Smooth muscle cell (in vitro differentiated cells): Measurements from ENCODE around the gene ANO10. TPM values are rescaled to one million over a fixed set of nuclear protein-coding genes. Genes with fewer than 3 reads are reported as not detected.

Source experiments
- DNase-seq: peaks from one replicate; lab custom pipeline; 2025; ENCODE audit not compliant: unreplicated experiment; lab: John Stamatoyannopoulos, UW
- H2AFZ ChIP-seq: fragments of 200-600 bp; sonication (generic); 2 replicates; pipeline ENCODE4 v1.6.0; 2016; ENCODE audit warnings: antibody characterized with exemption, low read depth, mild to moderate bottlenecking
- H3F3A ChIP-seq: fragments of 200-600 bp; sonication (generic); 2 replicates; pipeline ENCODE4 v1.6.0; 2017; ENCODE audit warnings: antibody characterized with exemption, low read depth
- H3K27ac ChIP-seq: fragments of 200-600 bp; sonication (generic); 2 replicates; pipeline ENCODE4 v1.5.1; 2016; ENCODE audit warnings: low read depth, mild to moderate bottlenecking
- H3K27me3 ChIP-seq: fragments of 200-600 bp; sonication (generic); 2 replicates; pipeline ENCODE4 v1.6.1; 2016; ENCODE audit warnings: low read depth, mild to moderate bottlenecking
- H3K36me3 ChIP-seq: fragments of 200-600 bp; sonication (generic); 2 replicates; pipeline ENCODE4 v1.5.1; 2016; ENCODE audit warnings: low read depth
- H3K4me1 ChIP-seq: fragments of 200-600 bp; sonication (generic); 2 replicates; pipeline ENCODE4 v1.5.1; 2016; ENCODE audit warnings: low read depth
- H3K4me2 ChIP-seq: fragments of 200-600 bp; sonication (generic); 2 replicates; pipeline ENCODE4 v1.6.0; 2016; ENCODE audit warnings: mild to moderate bottlenecking
- H3K4me3 ChIP-seq: fragments of 200-600 bp; sonication (generic); 2 replicates; pipeline ENCODE4 v1.5.1; 2016; ENCODE audit warnings: mild to moderate bottlenecking
- H3K79me2 ChIP-seq: fragments of 200-600 bp; sonication (generic); 2 replicates; pipeline ENCODE4 v1.6.0; 2016; ENCODE audit warnings: low read depth, mild to moderate bottlenecking
- H3K9ac ChIP-seq: fragments of 200-600 bp; sonication (generic); 2 replicates; pipeline ENCODE4 v1.6.0; 2016; ENCODE audit warnings: low read depth
- H3K9me3 ChIP-seq: fragments of 200-600 bp; sonication (generic); replicated peaks from 2 replicates; pipeline ENCODE4 v1.5.1; 2016; ENCODE audit warnings: low read depth
- H4K20me1 ChIP-seq: fragments of 200-600 bp; sonication (generic); 2 replicates; pipeline ENCODE4 v1.6.0; 2016; ENCODE audit warnings: low read depth
- CTCF ChIP-seq: fragments of 200-600 bp; sonication (generic); IDR thresholded peaks from 2 replicates; pipeline ENCODE4 v1.5.1; 2017; ENCODE audit warnings: borderline replicate concordance, mild to moderate bottlenecking, antibody characterized with exemption; ENCODE audit not compliant: insufficient read depth, poor library complexity, severe bottlenecking
- WGBS: methylation state at CpG from one replicate; pipeline ENCODE4 v1.1.7; 2016; ENCODE audit warnings: low lambda C conversion rate; 5-methylcytosine and 5-hydroxymethylcytosine counted together
- polyA plus RNA-seq: library from polyadenylated mRNA; unstranded; fragments of >200 nt; fragmentation: Nextera tagmentation; extraction: Ambion mirVana; gene quantifications from 2 replicates; pipeline ENCODE4 v1.2.1, GENCODE V29; 2016
- total RNA-seq: library from RNA; depleted of rRNA; stranded (reverse); fragments of >200 nt; gene quantifications from 2 replicates; pipeline ENCODE4 v1.2.3, GENCODE V29; 2014

The ANO10 gene
- total and polyA plus RNA-seq, 2 experiments from 2014 or later, result 19.2 to 25.3 TPM

GRCh38 chr3:43629257-43629656 lies 7.4 kb upstream of the ANO10 start:
- Histone ChIP-seq H3K4me1 (no peaks in the 10 kb centered on the region), H3K9me3 (no peaks in the 10 kb centered on the region), H3K27ac (no peak overlapping the region), H3F3A (no peaks in the 10 kb centered on the region), H3K9ac (no peak overlapping the region), H3K4me2 (no peak overlapping the region), H3K27me3 (no peaks in the 10 kb centered on the region), H2AFZ (no peak overlapping the region), H3K79me2 (no peaks in the 10 kb centered on the region), H4K20me1 (no peaks in the 10 kb centered on the region), H3K4me3 (no peak overlapping the region), H3K36me3 (no peaks in the 10 kb centered on the region)
- TF ChIP-seq CTCF, result no peak
- no peak for DNase-seq

GRCh38 chr3:43627360-43627759 lies 5.5 kb upstream of the ANO10 start:
- Histone ChIP-seq H3K4me1 (peaks cover 5% of the 10 kb centered on the region), H3F3A (no peaks in the 10 kb centered on the region), H3K4me2 (no peak overlapping the region), H3K79me2 (no peaks in the 10 kb centered on the region), H3K36me3 (no peaks in the 10 kb centered on the region), H2AFZ (no peak overlapping the region), H3K9me3 (no peaks in the 10 kb centered on the region), H3K9ac (no peak overlapping the region), H3K4me3 (no peak overlapping the region), H3K27ac (no peak overlapping the region), H3K27me3 (no peaks in the 10 kb centered on the region), H4K20me1 (no peaks in the 10 kb centered on the region)
- whole genome bisulfite sequencing, result 92% methylated on average over 2 of the region's 2 CpGs
- no peak for DNase-seq
- TF ChIP-seq CTCF, result no peak

- TF ChIP-seq CTCF, result no peak
- Histone ChIP-seq H3K4me2 (no peak overlapping the region), H4K20me1 (peaks cover 11% of the 10 kb centered on the region), H3F3A (no peaks in the 10 kb centered on the region), H2AFZ (no peak overlapping the region), H3K36me3 (no peaks in the 10 kb centered on the region), H3K27ac (no peak overlapping the region), H3K4me1 (peaks cover 13% of the 10 kb centered on the region), H3K79me2 (peaks cover 10% of the 10 kb centered on the region), H3K4me3 (no peak overlapping the region), H3K27me3 (no peaks in the 10 kb centered on the region), H3K9ac (no peak overlapping the region), H3K9me3 (no peaks in the 10 kb centered on the region)
- DNase-seq, result no peak
- 84% methylated on average over 6 of the region's 6 CpGs for WGBS
Measured at GRCh38 chr3:43624619-43625305, 3.0 kb upstream of the ANO10 start.

DNA sequence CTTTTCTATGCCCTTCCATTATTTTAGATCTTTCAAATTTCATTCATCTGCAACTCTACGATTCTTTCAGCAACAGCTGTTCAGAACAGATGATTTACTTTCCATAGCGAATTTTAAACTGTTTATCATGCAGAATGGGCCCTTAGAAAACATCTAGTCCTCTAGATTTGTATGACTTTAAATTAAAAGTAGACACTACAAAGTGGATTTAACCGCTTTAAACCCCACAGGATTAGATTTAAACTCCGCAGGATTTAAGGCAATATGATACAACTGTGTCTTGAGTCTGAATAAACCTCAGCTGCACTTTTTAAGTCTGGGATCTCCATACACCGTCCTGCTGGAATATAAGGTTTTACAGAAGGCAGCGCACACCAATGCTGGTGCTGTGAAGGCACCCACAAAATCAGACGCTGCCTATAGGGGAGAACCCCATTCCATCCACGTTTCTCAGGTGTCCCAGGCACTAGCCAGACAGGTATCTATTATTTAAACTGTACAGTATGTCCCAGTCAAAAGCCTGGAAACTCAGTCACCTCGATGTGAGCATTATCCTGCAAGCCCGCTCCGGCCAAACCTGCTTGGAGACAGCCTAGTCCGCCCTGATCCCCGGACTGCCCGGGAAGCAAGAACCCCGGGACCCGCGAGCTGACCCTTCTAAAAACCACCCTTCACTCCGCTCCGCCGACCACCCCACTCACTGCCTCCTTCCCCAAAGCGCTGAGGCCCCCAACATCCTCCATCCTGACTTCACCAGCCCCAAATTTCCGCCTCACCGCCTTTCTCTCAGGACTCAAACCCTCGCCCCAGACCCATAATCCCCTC lies 768 bp downstream of the ANO10 start:
- peak; percentile 30 for DNase-seq
- Histone ChIP-seq H3K36me3 (no peaks in the 10 kb centered on the region), H3K4me2 (peak overlapping the region; percentile 91), H3K79me2 (peaks cover 12% of the 10 kb centered on the region), H3K4me1 (peaks cover 13% of the 10 kb centered on the region), H3F3A (no peaks in the 10 kb centered on the region), H4K20me1 (peaks cover 42% of the 10 kb centered on the region), H3K4me3 (peak overlapping the region; percentile 98), H3K27ac (peak overlapping the region; percentile 59), H2AFZ (peak overlapping the region; percentile 98), H3K9me3 (no peaks in the 10 kb centered on the region), H3K27me3 (no peaks in the 10 kb centered on the region), H3K9ac (peak overlapping the region; percentile 82)
- WGBS, result 7% methylated on average over 16 of the region's 24 CpGs
- no peak for TF ChIP-seq CTCF
